ENCODE measurements around the gene AOPEP.

- TF ChIP-seq, protein P1, sequence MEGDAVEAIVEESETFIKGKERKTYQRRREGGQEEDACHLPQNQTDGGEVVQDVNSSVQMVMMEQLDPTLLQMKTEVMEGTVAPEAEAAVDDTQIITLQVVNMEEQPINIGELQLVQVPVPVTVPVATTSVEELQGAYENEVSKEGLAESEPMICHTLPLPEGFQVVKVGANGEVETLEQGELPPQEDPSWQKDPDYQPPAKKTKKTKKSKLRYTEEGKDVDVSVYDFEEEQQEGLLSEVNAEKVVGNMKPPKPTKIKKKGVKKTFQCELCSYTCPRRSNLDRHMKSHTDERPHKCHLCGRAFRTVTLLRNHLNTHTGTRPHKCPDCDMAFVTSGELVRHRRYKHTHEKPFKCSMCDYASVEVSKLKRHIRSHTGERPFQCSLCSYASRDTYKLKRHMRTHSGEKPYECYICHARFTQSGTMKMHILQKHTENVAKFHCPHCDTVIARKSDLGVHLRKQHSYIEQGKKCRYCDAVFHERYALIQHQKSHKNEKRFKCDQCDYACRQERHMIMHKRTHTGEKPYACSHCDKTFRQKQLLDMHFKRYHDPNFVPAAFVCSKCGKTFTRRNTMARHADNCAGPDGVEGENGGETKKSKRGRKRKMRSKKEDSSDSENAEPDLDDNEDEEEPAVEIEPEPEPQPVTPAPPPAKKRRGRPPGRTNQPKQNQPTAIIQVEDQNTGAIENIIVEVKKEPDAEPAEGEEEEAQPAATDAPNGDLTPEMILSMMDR (IDR thresholded peaks at IDR 0.05; ENCODE audit: extremely low read depth in 1 of 2, insufficient read depth in 1 of 2, low read depth in 1 of 2, low read length in 2 of 2), result no peak
- TF ChIP-seq POLR2AphosphoS5 (IDR thresholded peaks at IDR 0.05; ENCODE audit: insufficient read depth, low read depth, low read length) (no peak), MYC (IDR thresholded peaks at IDR 0.05; ENCODE audit: low read depth, low read length) (no peak), EZH2 (IDR thresholded peaks at IDR 0.05; ENCODE audit: borderline replicate concordance, low read depth, low read length, severe bottlenecking) (no peak), POLR2A (IDR thresholded peaks at IDR 0.05; ENCODE audit: low read depth, low read length) (no peak), FOS (IDR thresholded peaks at IDR 0.05; ENCODE audit: borderline replicate concordance, insufficient read depth, low read length) (no peak), GATA2 (IDR thresholded peaks at IDR 0.05; ENCODE audit: insufficient read depth, insufficient read length, low read depth, low read length) (no peak), JUN (IDR thresholded peaks at IDR 0.05; ENCODE audit: borderline replicate concordance, insufficient read depth, insufficient read length, low read depth) (no peak)
- TF ChIP-seq, protein P2, sequence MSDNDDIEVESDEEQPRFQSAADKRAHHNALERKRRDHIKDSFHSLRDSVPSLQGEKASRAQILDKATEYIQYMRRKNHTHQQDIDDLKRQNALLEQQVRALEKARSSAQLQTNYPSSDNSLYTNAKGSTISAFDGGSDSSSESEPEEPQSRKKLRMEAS (IDR thresholded peaks at IDR 0.05; ENCODE audit: insufficient read depth, insufficient read length), result no peak
These were observed 125.9 kb downstream of the AOPEP start for GRCh38 chr9:94852373-94852772.

Data from endothelial cell of umbilical vein (primary cell).